Liver (tissue), 9 donors: ENCODE data around the gene CATSPER3. TPM values are rescaled to one million over a fixed set of nuclear protein-coding genes. Genes with fewer than 3 reads are reported as not detected.

Experiments
- DNase-seq: peaks from one replicate; pipeline ENCODE4 v3.0.0-alpha.2; 2017; ENCODE audit warnings: low spot score
- H3K27ac ChIP-seq, 2 donors: one replicate each; pipeline ENCODE4 v1.7.0; 2013; ENCODE audit warnings: inconsistent platforms in 2 of 2, low read length in 2 of 2, control low read depth in 1 of 2, low read depth in 1 of 2, mild to moderate bottlenecking in 1 of 2
- H3K27me3 ChIP-seq, 4 donors: one replicate each; pipeline versions ENCODE4 v1.6.1 to v1.7.0; 2013; ENCODE audit warnings: low read length in 3 of 4, inconsistent platforms in 1 of 4, mild to moderate bottlenecking in 1 of 4, moderate library complexity in 1 of 4; ENCODE audit not compliant: control insufficient read depth in 4 of 4, insufficient read depth in 4 of 4
- H3K36me3 ChIP-seq, 4 donors: one replicate each; pipeline versions ENCODE4 v1.6.1 to v1.7.0; 2013; ENCODE audit warnings: low read length in 3 of 4, mild to moderate bottlenecking in 3 of 4, low read depth in 1 of 4, moderate library complexity in 1 of 4; ENCODE audit not compliant: control insufficient read depth in 4 of 4, insufficient read depth in 3 of 4
- H3K4me1 ChIP-seq, 4 donors: one replicate each; pipeline versions ENCODE4 v1.6.1 to v1.7.0; 2013; ENCODE audit warnings: low read length in 3 of 4, mild to moderate bottlenecking in 3 of 4, moderate library complexity in 1 of 4; ENCODE audit not compliant: control insufficient read depth in 4 of 4, insufficient read depth in 4 of 4
- H3K4me3 ChIP-seq, 3 donors: one replicate each; pipeline versions ENCODE4 v1.6.1 to v1.7.0; 2013; ENCODE audit warnings: low read length in 3 of 3, control low read depth in 1 of 3, low read depth in 1 of 3, mild to moderate bottlenecking in 1 of 3
- H3K9ac ChIP-seq, 2 donors: one replicate each; pipeline ENCODE4 v1.7.0; 2013; ENCODE audit warnings: low read length in 2 of 2, mild to moderate bottlenecking in 2 of 2, moderate library complexity in 2 of 2, control low read depth in 1 of 2, low read depth in 1 of 2
- H3K9me3 ChIP-seq, 4 donors: one replicate each; pipeline versions ENCODE4 v1.6.1 to v1.7.0; 2013; ENCODE audit warnings: low read length in 3 of 4; ENCODE audit not compliant: control insufficient read depth in 4 of 4
- ATF3 ChIP-seq: IDR thresholded peaks from 2 replicates; pipeline ENCODE4 v1.6.1; 2016; ENCODE audit warnings: antibody characterized with exemption
- CTCF ChIP-seq: fragments of 150-350 bp; IDR thresholded peaks from 2 replicates; pipeline ENCODE4 v1.5.1; 2017; ENCODE audit warnings: improper control_type of control experiment, low read depth, low read length; ENCODE audit not compliant: missing input control
- EGR1 ChIP-seq, 2 donors: IDR thresholded peaks; 2 replicates each; pipeline ENCODE4 v1.6.1; 2016 to 2018; ENCODE audit warnings: antibody characterized with exemption in 2 of 2, low read depth in 2 of 2
- FOXA1 ChIP-seq: IDR thresholded peaks from 2 replicates; pipeline ENCODE4 v1.6.1; 2016; ENCODE audit warnings: antibody characterized with exemption
- FOXA2 ChIP-seq: IDR thresholded peaks from 2 replicates; pipeline ENCODE4 v1.6.1; 2016; ENCODE audit warnings: antibody characterized with exemption
- HNF4A ChIP-seq, 2 donors: conservative IDR thresholded peaks; 2 replicates each; pipeline ENCODE4 v1.6.1; 2016; ENCODE audit warnings: antibody characterized with exemption in 2 of 2, mild to moderate bottlenecking in 2 of 2
- HNF4G ChIP-seq: IDR thresholded peaks from 2 replicates; pipeline ENCODE4 v1.6.1; 2016; ENCODE audit warnings: antibody characterized with exemption
- JUND ChIP-seq, 2 donors: IDR thresholded peaks; 2 replicates each; pipeline ENCODE4 v1.6.1; 2016; ENCODE audit warnings: antibody characterized with exemption in 2 of 2
- MAX ChIP-seq: IDR thresholded peaks from 2 replicates; pipeline ENCODE4 v1.6.1; 2016; ENCODE audit warnings: antibody characterized with exemption
- NR2F2 ChIP-seq: IDR thresholded peaks from 2 replicates; pipeline ENCODE4 v1.6.1; 2016; ENCODE audit warnings: antibody characterized with exemption
- REST ChIP-seq: IDR thresholded peaks from 2 replicates; pipeline ENCODE4 v1.6.1; 2016; ENCODE audit warnings: antibody characterized with exemption, mild to moderate bottlenecking
- RXRA ChIP-seq, 2 donors: IDR thresholded peaks; 2 replicates each; pipeline ENCODE4 v1.6.1; 2017 to 2018; ENCODE audit warnings: antibody characterized with exemption in 2 of 2, mild to moderate bottlenecking in 1 of 2
- SP1 ChIP-seq: IDR thresholded peaks from 2 replicates; pipeline ENCODE4 v1.6.1; 2018; ENCODE audit warnings: antibody characterized with exemption, mild to moderate bottlenecking
- TAF1 ChIP-seq: conservative IDR thresholded peaks from 2 replicates; pipeline ENCODE4 v1.6.1; 2016; ENCODE audit warnings: antibody characterized with exemption, mild to moderate bottlenecking
- YY1 ChIP-seq: IDR thresholded peaks from 2 replicates; pipeline ENCODE4 v1.6.1; 2016; ENCODE audit warnings: antibody characterized with exemption, mild to moderate bottlenecking
- ZBTB33 ChIP-seq: IDR thresholded peaks from 2 replicates; pipeline ENCODE4 v1.6.1; 2016; ENCODE audit warnings: antibody characterized with exemption
- whole genome bisulfite sequencing: extraction: QIAGEN DNeasy Blood & Tissue Kit; methylation state at CpG from one replicate; pipeline ENCODE4 v1.1.7; 2013; 5-methylcytosine and 5-hydroxymethylcytosine counted together
- polyA plus RNA-seq, 2 donors: library from polyadenylated mRNA; stranded (reverse) in 1 of 2; unstranded in 1 of 2; fragments of 200-250 nt in 1 of 2; fragments of >200 nt in 1 of 2; fragmentation: Nextera tagmentation in 1 of 2; extraction: Ambion mirVana in 1 of 2; gene quantifications; one replicate each; pipeline versions ENCODE4 v1.2.1 to v1.2.3, GENCODE V29; 2013 to 2015
- total RNA-seq, 2 donors: library from RNA; depleted of rRNA; stranded (reverse); fragments of >200 nt; gene quantifications; one replicate each; pipeline ENCODE4 v1.2.3, GENCODE V29; 2014
- donor health status: healthy.
- donor health status: healthy.
- donor health status: healthy.
- donor health status: healthy.
- donor health status: healthy.

Gene CATSPER3
- total and polyA plus RNA-seq, 4 donors = 0.28 to 0.37 (median 0.34) TPM

- 97% methylated on average over 9 of the region's 9 CpGs for WGBS
- Histone ChIP-seq H3K36me3 (no peaks in the 10 kb centered on the region), H3K9me3 (no peaks in the 10 kb centered on the region), H3K9ac (no peak overlapping the region), H3K4me1 (no peaks in the 10 kb centered on the region), H3K4me3 (no peak overlapping the region), H3K27ac (no peak overlapping the region), H3K27me3 (no peaks in the 10 kb centered on the region)
- no peak for DNase-seq
- TF ChIP-seq REST = no peak
- no peak for TF ChIP-seq CTCF
- no peak for TF ChIP-seq SP1
- TF ChIP-seq EGR1 (IDR thresholded peaks at IDR 0.05; ENCODE audit: low read depth in 2 of 2) = no peak
- TF ChIP-seq YY1 = no peak
- no peak for TF ChIP-seq NR2F2
- TF ChIP-seq ATF3 = no peak
- no peak for TF ChIP-seq ZBTB33
- no peak for TF ChIP-seq RXRA (IDR thresholded peaks at IDR 0.05)
- no peak for TF ChIP-seq HNF4G
- no peak for TF ChIP-seq FOXA2
- no peak for TF ChIP-seq MAX
- TF ChIP-seq TAF1 = no peak
- TF ChIP-seq HNF4A (conservative IDR thresholded peaks at IDR 0.05) = no peak
- TF ChIP-seq JUND (IDR thresholded peaks at IDR 0.05) = no peak
- TF ChIP-seq FOXA1 = no peak
Measured at GRCh38 chr5:135007305-135007704, 39.6 kb downstream of the CATSPER3 start.

- Histone ChIP-seq H3K9ac (no peak overlapping the region), H3K9me3 (no peaks in the 10 kb centered on the region), H3K27me3 (no peaks in the 10 kb centered on the region), H3K27ac (no peak overlapping the region), H3K36me3 (no peaks in the 10 kb centered on the region), H3K4me1 (peaks cover 0 to 2% (median under 1%) of the 10 kb centered on the region in 4 donors), H3K4me3 (no peak overlapping the region)
- 87% methylated on average over 11 of the region's 11 CpGs for WGBS
- no peak for DNase-seq
- TF ChIP-seq SP1 (no peak), ATF3 (no peak), NR2F2 (no peak), RXRA (IDR thresholded peaks at IDR 0.05) (no peak), EGR1 (IDR thresholded peaks at IDR 0.05; ENCODE audit: low read depth in 2 of 2) (no peak), CTCF (no peak), MAX (no peak), JUND (IDR thresholded peaks at IDR 0.05) (no peak), REST (no peak)
Measured at GRCh38 chr5:135007749-135008363, 40.1 kb downstream of the CATSPER3 start.
